ENCODE measurements around the gene ADAMTS6.
"Not testable (repeated sequence)": the region's sequence is repeated elsewhere in the genome, so short reads cannot be mapped to it uniquely, and the experiment has no call there.

Gene ADAMTS6

GRCh38 chr5:65481635-65482295, at the start of gene ADAMTS6:
Gene ADAMTS6, minus strand, starts transcription at chr5:65481920. Its CDS starts 8,247 bp downstream, at chr5:65473673.
- peak; percentile 83 for DNase-seq

DNA sequence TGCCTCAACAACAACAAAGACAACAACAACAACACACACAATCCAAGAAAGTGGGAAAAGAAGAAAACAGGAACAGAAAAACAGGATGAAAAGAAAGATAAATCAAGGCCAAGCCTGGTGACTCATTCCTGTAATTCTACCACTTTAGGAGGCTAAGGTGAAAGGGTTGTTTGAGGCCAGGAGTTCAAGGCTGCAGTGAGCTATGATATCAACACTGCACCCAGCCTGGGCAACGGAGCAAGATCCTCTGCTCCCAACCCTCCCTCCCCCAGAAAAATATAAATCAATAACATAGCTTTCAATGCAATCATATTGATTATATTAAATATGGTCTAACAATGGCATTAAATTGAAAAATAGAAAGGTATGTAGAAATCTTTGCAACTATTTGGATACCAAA, 49.2 kb upstream of the ADAMTS6 start:
- no peak for DNase-seq

GRCh38 chr5:65525726-65526125, 44.0 kb upstream of the ADAMTS6 start:
- no peak for DNase-seq

DNA sequence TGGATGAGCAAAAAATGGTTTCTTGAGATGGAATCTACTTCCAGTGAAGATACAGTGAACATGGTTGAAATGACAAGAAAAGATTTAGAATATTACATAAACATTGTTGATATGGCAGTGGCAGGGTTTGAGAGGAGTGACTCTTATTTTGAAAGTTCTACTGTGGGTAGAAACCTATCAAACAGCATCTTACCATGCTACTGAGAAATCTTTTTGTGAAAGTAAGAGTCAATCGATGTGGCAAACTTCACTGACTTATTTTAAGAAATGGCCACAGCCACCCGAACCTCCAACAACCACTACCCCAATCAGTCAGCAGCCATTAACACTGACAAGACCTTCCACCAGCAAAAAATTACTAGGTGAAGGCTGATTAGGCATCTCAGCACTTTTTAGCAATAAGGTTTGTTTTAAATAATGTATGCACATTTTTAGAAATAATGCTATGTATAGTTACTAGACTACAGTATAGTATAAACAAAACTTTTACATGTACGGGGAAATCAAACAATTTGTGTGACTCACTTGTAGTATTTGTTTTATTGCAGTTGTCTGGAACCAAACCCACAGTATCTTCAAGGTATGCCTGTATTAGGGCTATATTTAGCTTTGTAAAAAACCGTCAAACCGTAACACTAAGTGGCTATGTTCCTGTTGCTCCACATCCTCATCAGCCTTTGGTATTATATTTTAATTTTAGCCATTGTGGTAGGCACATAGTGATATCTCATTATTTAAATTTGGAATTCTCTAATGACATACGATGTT, 30.6 kb upstream of the ADAMTS6 start:
- no peak for DNase-seq

DNA sequence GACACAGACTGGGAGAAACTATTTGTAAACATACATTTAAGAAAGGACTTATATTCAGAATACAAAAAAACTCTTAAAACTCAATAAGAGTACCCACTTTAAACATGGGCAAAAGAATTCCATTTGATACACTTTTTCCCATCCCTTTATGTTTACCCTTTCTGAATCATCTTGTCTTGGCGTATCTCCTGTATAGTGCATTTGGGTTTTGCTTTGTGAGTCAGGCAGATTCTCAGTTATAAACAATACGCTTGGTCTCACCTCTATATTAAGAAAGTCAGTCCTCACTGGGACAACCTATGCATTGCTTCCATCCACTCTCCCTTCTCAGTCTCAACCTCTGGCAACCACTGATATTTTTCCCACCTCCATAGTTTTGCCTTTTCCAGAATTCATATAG, 27.3 kb upstream of the ADAMTS6 start:
- DNase-seq = no peak

DNA sequence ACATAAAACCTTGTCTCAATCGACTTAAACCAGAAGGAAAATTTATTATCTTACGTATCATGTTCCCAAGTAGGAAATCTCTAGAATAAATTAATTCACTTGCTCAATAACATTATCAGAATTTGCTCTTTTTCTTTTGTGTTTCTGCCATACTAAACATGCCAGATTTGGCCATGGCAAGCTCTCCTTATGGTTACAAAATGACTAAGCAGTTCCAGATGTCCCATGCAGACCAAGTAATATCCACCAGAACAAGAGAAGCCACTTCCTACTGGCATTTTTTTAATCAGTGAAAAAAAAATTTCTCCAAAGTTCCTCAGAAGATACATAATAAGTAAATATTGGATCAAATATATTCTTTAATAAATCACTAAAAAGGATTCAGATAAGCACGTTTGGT, 25.2 kb upstream of the ADAMTS6 start:
- no peak for DNase-seq

- DNase-seq = no peak
Measured at GRCh38 chr5:65489119-65489518, 7.4 kb upstream of the ADAMTS6 start.

DNA sequence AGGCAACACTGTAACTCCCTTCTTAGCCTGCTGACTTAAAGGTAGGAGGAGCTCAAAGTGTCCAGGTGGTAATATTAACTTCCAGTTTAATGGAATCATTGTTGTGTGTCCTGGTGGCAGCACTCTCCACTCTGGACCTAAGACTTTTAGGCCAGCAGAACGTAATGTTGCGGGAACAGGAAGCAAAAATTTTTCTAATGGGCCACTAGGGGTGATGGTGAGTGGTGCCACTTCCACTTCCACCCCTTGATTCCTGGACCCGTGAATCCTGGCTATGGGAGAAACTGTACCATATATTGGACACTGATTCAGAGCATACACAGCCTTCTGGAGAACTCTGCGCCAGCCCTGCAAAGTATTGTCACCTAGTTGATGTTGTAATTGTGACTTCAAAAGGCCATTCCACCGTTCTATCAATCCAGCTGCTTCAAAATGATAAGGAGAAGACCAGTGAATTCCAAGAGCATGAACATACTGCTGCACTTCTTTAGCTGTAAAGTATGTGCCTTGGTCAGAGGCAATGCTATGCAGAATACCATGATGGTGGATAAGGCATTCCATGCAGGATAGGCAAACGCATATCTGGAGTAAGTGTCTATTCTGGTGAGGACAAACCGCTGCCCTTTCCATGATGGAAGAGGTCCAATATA, 6.4 kb upstream of the ADAMTS6 start:
- not testable (repeated sequence) for DNase-seq

GRCh38 chr5:65486803-65487202, 5.1 kb upstream of the ADAMTS6 start:
- DNase-seq = not testable (repeated sequence)

DNA sequence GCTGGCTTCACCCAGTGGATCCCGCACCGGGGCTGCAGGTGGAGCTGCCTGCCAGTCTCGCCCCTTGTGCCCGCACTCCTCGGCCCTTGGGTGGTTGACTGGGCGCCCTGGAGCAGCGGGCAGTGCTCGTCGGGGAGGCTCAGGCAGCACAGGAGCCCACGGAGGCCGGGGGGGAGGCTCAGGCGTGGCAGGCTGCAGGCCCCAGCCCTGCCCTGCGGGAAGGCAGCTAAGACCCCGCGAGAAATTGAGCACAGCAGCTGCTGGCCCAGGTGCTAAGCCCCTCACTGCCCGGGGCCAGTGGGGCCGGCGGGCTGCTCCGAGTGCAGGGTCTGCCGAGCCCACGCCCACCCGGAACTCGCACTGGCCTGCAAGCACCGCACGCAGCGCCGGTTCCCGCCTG, 3.7 kb upstream of the ADAMTS6 start:
- DNase-seq = no peak

- no peak for DNase-seq
Measured at GRCh38 chr5:65483546-65484346, 2.0 kb upstream of the ADAMTS6 start.

DNA sequence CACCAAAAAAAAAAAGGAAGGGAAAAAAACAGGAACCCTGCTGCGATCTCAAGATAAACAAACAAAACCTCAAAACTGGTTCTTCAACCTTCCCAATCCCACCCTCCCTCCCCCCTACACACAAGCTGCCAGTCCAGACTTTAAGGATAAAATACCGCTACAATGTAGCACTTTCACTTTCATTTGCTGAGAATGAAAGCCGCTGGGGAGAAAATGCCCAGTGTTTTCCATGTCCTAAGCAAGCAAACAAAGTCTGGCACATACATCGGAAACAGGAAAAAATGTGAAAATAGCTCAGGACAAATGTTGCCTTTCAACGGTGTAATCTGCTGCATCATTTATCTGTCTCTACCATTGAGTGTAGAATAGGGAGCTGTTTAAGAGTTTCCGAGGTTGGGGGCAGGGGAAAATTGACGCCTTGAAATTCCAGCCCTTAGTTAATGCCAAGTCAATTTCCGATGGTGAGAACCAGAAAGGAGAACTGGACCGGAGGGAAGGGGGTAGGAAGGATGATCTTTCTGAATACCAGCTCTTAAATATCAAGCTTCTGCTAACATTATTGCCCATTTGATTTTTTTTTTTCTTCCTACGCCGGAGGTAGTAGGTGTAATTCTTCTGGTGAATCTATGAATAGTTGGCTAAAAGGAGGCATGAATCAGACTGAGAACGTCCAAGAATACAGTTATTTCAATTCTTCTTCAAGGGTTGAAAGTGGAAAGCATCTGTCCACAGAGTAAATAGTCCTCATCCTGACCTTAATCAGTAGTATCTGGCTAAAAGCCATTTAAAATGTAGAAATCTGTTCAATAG, 1.2 kb upstream of the ADAMTS6 start:
- DNase-seq = peak; percentile 7

DNA sequence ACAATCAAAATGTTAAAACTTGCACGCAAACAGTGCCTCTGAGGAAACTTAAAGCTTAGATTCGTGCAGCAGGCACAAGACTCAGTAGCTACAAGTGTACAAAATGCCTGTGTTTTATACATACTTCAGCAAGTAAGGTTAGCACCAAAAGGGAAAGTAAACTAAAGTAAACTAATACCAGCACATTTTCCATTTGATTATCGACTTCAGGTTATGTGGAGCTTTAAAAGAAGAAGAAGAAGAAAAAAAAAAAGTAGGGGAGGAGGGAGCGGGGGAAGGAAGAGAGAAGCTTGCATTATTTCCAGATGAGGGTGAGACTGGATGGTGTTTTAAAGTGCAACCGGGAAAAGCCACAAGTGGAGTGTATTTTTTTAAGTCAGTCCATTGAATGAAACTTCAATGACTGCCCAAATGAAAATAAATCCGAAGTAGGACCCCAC, 596 bp upstream of the ADAMTS6 start:
- no peak for DNase-seq

DNA sequence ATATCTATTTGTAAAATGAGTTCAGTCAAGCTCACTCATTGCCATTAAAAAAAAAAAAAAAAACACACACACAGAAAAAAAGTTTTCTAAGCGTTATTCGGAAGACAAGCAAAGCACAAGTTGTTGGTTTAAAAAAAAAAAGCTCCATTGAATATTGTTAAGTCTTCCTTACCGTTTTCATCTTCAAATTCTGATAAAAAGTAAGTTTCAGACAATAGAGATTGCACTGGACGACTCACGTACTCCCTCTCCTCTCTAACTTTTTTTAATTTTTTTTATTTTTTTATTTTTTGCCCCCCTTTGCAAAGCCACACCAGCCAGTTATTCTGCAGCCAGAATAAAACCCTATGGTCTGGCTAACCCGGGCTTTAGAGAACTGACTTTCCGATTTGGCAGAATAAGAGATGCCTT, 544 bp downstream of the ADAMTS6 start:
- no peak for DNase-seq

DNA sequence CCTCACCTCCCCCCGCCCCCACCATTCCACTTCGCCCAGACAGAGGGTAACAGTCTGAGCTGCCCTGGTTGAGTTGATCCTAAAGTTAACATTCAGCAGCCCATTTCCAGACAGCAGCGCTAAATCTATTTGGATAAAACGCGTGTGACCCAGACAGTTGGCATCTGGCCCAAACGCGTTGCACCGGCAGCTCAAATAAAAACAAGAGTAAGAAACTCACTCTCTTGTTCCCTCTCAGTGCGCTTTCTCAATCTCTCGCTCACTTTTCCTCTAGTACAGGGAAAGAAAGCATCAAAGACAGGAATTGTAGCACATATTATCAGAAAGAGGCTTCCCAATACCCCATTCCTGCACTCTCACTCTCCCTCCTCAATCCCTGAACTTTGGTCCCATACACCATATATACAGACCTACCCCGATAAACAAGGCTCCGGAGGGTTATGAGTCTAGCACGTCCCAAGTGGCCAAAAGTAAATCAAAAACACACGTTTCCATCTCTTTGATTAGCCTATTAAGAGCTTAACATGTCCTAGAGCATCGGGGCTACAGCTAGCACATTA, 1.3 kb downstream of the ADAMTS6 start:
- DNase-seq = peak; percentile 61

GRCh38 chr5:65479527-65479926, 2.2 kb downstream of the ADAMTS6 start:
- no peak for DNase-seq

DNA sequence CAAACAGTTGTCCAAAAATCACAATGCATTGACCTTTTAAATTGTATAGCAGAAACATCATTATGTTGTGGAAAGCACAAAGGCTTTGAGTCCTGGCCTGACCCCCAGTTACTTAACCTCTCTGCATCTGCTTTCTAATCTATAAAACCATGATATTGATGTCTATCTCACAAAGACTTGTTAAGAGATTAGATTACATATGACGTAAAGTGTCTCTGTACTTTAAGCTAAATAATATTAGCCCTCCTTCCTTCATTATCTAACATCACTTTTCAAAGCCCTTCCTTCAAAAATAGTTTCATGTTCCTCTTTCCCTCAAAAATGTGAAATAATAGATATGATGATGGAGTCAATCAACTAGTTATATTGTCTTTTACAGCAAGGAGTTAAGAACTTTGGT, 3.4 kb downstream of the ADAMTS6 start:
- DNase-seq = no peak

DNA sequence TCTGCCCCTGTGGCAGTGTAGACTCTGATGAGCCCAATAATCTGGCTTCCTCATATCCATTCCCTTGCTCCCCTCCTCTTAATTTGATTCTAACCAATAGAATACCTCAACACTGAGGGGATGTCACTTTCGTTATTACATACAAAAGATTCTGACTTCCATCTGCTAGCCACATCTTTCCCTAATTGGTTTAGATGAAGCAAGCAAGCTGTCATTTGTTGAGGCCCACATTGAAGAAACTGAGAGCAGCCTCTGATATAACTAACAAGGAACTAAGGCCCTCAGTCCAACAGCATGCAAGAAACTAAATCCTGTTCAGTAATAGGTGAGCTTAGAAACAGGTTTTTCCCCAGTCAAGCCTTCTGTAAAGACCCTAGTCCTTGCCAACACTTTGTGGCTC, 5.8 kb downstream of the ADAMTS6 start:
- DNase-seq = no peak

GRCh38 chr5:65475336-65475735, 6.4 kb downstream of the ADAMTS6 start:
- no peak for DNase-seq

- no peak for DNase-seq
Measured at GRCh38 chr5:65474130-65474711, 7.5 kb downstream of the ADAMTS6 start.

GRCh38 chr5:65468633-65469032, 13.1 kb downstream of the ADAMTS6 start:
- no peak for DNase-seq

Data from CD4-positive, alpha-beta T cell treated with Interleukin-6 for 4 hours (primary cell).